ENCODE results near the gene ITPA. TPM values are rescaled to one million over a fixed set of nuclear protein-coding genes. Genes with fewer than 3 reads are reported as not detected.

Gene ITPA
- total and polyA plus RNA-seq, 10 of the 15 experiments (the other 5 are each of a cell fraction or from before 2014, with no cell fraction given), result 5.5 to 124 (median 66.3) TPM

- TF ChIP-seq NFYB (IDR thresholded peaks at IDR 0.05; ENCODE audit: insufficient read depth, low read depth, low read length), result no peak
- TF ChIP-seq BRCA1 (IDR thresholded peaks at IDR 0.05; ENCODE audit: low read depth, low read length), result no peak
- TF ChIP-seq BCLAF1 (IDR thresholded peaks at IDR 0.05), result no peak
- TF ChIP-seq JUND (IDR thresholded peaks at IDR 0.05; ENCODE audit: low read depth, low read length), result no peak
- TF ChIP-seq HCFC1 (IDR thresholded peaks at IDR 0.05; ENCODE audit: low read length), result no peak
- TF ChIP-seq ZBTB11 (CRISPR knock-in tag; IDR thresholded peaks at IDR 0.05), result no peak
- TF ChIP-seq MLLT1 (IDR thresholded peaks at IDR 0.05), result no peak
Measured at GRCh38 chr20:3171391-3172125, 37.7 kb upstream of the ITPA start (continued).
